GM18870 (cell line): ENCODE measurements around the gene OR1G1.
"Not testable (repeated sequence)": the region's sequence is repeated elsewhere in the genome, so short reads cannot be mapped to it uniquely, and the experiment has no call there.

ENCODE experiments used
- ATAC-seq: cut with Tn5 transposase; IDR thresholded peaks from one replicate; pipeline ENCODE4 v1.9.1; 2021; ENCODE audit warnings: moderate library complexity; ENCODE audit not compliant: unreplicated experiment

The OR1G1 gene

DNA sequence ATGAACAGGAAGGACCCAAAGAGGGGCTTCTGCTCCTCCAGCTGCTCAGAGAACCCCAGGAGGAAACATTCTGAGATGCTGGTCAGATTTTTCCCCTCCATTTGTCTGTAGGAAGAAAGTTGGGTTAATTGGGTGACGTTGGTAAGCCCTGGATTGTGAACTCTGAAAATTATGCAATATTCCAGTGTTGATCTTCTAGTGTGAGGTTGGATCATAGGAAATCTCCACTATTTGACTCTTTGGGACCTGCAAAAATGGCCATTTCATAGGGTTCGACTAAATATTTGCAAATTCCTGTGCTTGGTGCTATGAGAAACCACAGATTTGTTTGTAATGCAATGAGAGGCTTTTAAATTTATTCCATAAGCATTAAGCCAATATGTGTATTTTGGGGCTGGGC is at the start of gene OR1G1:
TSS of gene OR1G1 (minus strand) at position 101 of the 400 bp plus-strand sequence. CDS start at position 101, 0 bp downstream.
- no peak for ATAC-seq

GRCh38 chr17:3167574-3167973 is 40.2 kb upstream of the OR1G1 start:
- ATAC-seq: no peak

GRCh38 chr17:3157218-3157617 is 29.9 kb upstream of the OR1G1 start:
- no peak for ATAC-seq

DNA sequence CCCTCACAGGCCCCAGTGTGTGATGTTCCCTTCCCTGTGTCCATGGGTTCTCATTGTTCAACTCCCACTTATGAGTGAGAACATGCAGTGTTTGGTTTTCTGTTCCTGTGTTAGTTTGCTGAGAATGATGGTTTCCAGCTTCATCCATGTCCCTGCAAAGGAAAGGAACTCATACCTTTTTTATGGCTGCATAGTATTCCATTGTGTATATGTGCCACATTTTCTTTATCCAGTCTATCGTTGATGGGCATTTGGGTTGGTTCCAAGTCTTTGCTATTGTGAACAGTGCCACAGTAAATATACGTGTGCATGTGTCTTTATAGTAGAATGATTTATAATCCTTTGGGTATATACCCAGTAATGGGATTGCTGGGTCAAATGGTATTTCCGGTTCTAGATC is 10.1 kb upstream of the OR1G1 start:
- ATAC-seq: not testable (repeated sequence)

- ATAC-seq: no peak
These were observed 23.0 kb downstream of the OR1G1 start, which contains the start of gene OR1D2 for GRCh38 chr17:3104322-3104721. Gene OR1D2, minus strand, starts transcription at chr17:3104422. Its CDS starts 11,426 bp downstream, at chr17:3092996.
